Erythroblast (primary cell): ENCODE measurements around the gene OTOS.

Experiments
- DNase-seq, 2 experiments: peaks; one replicate each; lab custom pipeline; 2025; lab: John Stamatoyannopoulos, UW
- GATA1 ChIP-seq: IDR thresholded peaks from 2 replicates; pipeline ENCODE4 v1.6.1; 2011; ENCODE audit warnings: low read depth, mild to moderate bottlenecking, control low read depth, low read length, moderate library complexity
- POLR2A ChIP-seq: IDR thresholded peaks from 2 replicates; pipeline ENCODE4 v1.6.1; 2011; ENCODE audit warnings: mild to moderate bottlenecking, low read length

Gene OTOS

DNA sequence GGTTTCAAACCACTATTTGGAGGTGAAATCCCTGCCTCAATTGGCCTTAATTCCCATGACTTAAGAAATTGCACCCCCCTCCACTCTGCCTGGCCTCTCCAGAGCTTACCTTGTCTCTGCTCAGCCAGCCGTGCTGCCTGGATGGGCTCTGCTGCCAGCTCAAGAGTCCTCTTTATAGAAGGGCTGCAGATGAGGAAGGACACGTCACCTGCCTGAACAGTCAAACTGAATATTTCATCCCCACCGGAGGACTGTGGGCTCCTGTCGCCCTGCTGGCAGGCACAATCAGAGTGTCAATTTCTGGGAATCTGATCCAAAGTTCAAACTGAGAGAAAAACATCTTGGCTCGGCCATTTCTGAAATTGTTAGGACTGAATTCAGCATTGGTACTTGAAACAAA, at the start of gene OTOS:
TSS of gene OTOS (minus strand) at position 148 of the 400 bp plus-strand sequence. CDS start 332 bp downstream, outside the sequence.
- no peak for TF ChIP-seq POLR2A
- no peak for TF ChIP-seq GATA1
- no peak for DNase-seq

DNA sequence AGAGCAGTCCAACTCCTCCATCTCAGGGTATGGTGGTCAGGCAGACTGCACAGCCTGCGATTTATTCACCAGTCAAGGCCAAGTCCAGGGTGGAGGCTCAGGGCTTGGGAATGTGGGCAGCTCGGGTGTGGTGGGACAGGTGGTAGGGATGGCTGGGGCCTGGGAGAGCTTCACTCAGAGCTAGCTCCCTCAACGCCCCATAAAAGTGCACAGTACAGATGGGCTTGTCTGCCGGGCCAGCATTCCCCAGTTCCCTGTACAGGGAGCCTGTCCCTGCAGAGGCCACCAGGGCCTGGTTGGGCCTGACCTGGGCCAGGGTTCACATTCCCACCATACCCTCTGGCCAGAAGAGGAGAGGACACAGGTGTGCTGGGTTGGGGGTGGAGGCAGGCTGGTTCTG, 49.2 kb upstream of the OTOS start:
- TF ChIP-seq GATA1 (no peak), POLR2A (no peak)
- DNase-seq: no peak

DNA sequence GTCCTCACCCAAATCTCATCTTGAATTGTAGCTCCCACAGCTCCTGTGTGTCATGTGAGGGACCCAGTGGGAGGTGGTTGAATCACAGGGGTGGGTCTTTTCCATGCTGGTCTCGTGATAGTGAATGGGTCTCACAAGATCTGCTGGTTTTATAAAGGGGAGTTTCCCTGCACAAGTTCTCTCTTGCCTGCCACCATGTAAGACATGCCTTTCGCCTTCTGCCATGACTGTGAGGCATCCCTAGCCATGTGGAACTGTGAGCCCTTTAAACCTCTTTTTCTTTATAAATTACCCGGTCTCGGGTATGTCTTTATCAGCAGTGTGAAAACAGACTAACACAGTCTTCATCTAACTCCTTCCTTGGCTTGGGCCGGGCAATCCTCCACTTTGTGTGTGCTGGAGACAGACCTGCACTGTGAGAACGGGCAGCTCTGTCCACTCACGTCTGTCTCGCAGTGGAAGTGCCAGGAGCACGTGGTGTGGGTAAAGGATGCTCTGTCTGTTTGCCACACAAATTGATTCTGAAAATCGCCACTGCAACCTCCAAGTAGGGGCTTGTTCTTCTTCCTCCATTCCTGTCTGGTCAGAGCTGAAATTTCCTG, 47.6 kb upstream of the OTOS start:
- TF ChIP-seq POLR2A: no peak
- TF ChIP-seq GATA1: no peak
- DNase-seq: no peak

DNA sequence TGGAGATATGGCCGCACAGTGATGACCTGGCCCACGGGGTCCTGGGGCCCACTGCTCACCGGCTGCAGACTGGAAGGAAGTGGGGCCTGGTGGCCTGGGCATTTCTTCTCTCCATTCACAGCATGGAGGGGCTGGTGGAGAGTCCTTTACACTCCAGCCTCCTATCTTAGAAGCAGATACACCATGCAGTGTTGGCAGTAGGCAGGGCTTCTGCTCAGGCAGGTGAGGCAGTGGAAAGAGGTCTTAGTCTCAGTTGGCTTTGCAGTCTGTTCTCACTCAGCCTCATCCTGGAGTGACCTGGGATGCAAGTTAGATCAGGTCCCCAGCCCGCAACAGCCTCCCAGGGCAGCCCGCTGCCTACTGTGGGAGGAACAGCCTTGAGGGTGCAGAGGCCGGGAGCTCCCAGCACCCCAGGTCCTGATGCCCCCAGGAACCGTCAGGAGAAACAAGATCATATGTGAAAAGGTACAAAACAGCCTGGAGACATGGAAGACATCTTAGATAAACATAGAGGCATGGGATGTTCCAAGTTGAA, 45.8 kb upstream of the OTOS start:
- TF ChIP-seq POLR2A (no peak), GATA1 (no peak)

DNA sequence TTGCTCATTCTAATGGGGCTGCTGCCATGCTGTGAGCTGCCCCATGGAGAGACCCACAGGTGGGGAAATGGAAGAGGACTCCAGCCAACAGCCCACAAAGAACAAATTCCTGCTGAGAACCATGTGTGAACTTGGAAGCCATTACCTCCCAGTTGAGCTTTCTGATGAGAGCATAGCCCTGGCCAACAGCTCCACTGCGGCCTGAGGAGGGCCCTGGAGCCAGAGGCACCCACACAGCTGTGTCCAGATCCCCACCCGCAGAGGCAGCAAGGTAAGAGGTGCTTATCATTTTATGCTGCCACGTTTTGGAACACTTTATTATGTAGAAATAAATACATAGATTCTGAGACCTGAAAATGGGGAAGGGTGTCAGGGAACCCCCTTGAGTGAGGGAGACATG, 44.2 kb upstream of the OTOS start:
- TF ChIP-seq POLR2A: no peak
- no peak for TF ChIP-seq GATA1
- no peak for DNase-seq

More for the DNA sequence above, 45.8 kb upstream of the OTOS start:
- DNase-seq: no peak

DNA sequence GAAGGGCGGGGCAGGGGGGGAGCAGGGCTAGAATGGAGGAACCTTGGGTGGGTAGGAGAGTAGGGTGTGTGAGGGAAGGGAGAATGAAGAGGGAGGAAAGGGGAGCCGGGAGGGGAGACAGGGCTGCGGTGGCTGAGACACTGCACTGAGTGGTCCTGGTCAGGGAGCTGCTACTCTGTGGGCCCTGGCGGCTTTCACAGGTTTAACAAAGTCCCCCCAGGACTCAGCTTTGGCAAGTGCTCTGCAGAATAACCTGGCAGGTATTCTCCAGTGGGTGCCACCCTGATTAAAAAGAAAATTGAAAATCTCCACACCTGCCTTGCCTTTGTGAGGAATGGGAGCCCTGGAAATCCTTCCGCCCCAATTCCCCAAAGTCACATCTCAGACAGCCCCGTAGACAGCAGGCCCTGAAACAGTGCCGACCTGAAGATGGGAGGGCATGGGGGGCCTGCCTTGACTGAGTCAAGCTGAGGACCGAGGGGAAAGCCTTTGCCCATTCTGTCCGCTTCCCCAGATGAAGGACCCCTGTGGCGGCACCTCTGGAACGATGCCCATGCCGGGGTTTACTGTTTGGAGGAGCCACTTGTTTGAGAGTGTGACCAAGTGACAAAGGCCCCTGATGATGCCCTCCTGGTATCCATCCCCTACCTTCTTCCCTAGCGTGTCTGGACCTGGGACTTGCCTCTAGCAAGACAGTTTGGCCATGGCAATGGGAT, 43.6 kb upstream of the OTOS start:
- TF ChIP-seq GATA1 (no peak), POLR2A (no peak)
- no peak for DNase-seq

DNA sequence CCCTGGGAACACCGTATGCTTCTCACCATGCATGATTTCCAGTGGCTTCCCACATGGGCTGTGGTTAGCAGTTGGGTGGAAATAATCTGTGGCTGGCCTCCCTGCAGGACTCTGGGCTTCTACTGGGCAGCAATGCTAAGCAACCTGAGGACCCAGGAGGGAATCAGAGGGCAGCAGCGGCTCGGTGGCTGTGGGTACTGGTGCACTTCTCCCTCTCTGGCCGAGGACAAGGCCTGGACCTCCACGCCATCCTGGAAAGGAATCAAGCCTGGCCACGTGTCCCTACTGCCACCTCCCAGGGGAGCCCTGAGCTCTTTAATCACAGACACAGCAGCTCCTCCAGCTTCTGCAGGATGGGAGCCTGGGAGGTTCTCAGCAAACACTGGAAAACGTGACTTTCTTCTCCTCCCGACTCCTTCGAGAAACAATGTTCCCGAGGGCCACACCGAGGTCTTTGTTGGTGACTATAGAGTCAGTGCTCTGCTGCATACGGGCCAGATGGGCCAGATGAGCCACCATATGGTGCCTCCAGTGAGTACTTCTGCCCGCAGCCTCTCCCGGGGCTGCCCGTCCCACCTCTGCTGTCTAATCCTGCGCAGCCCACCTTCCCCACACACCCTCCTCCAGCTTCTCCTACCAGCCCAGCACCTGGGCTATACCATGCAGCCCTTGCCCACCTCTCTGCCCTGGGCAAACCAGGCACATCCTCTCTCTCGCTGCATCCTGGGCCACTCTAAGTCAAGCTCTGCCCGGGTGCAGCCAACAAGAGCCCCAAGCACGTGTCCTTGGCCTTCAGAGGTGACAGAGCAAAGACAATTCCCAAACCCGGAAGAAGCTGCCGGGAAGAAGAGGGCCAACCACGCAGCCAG, 42.8 kb upstream of the OTOS start:
- no peak for DNase-seq
- no peak for TF ChIP-seq POLR2A

DNA sequence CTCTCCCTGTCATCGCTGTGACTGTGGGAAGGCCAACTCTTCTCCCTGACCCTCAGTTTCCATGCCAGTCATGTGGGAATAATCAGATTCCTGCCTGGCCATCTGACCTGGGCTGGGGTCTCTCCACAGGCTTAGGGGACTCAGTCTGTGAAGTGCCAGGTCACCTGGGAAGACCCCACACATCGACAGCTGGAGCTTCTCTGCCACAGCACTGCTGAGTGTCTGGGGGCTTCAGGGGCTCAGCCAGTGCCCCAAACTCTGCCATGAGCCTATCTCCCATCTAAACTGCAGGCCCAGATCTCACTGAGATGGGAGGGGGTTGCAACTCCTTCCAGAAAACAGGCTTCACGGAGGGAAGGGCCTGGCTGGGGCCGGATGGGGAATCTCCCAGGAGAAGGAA, 42.0 kb upstream of the OTOS start:
- TF ChIP-seq GATA1 (no peak), POLR2A (no peak)
- no peak for DNase-seq

DNA sequence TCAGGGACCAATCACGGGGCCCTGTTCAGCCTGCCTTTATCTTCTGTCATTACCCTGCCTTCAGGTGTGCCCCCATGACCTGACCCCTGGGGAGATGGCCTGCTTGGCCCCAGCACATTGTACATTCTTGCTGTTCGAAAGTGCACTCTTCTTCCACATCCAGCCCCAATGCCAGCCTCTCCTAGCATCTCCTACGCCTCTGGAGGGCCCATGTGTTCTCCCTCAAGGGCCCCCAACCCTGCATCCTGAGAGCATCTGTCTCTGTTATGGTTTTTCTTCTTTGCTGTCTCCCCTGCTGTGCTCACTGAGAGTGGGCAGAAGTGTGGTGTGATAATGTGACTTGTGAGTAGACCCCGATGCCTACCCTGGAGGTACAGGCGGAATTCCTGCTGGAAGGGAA, 41.5 kb upstream of the OTOS start:
- TF ChIP-seq GATA1 (no peak), POLR2A (no peak)
- no peak for DNase-seq

DNA sequence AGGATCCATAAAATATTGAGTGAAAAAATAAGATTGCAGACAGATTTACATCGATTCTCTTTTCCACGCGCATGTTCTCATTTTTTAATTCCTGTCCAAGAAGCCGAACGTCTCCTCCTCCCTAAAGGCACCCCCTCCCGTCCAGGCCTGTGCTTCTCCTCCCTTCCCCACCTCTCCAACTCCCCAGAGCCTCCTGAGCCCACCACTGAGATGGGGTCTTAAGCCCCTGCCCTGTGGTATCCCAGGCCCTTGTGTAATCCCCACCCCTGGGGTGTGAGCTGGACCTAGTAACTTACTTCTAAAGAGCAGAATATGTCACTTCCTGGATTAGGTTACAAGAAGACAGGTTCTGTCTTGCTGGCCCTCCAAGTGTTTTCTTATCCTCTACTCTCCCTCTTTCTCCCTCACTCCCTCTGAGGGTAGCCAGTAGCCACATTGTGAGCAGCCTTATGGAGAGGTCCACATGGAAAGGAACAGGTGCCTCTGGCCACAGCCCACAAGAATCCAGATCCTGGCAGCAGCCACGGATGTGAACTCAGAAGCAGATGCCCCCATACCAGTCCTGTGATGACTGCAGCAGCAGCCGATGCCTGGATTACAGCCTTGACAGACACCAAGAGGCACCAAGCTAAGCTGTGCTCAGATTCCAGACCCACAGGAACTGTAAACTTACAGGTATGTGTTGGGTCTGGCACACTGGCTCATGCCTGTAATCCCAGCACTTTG, 39.6 kb upstream of the OTOS start:
- DNase-seq: no peak
- TF ChIP-seq POLR2A (no peak), GATA1 (no peak)

DNA sequence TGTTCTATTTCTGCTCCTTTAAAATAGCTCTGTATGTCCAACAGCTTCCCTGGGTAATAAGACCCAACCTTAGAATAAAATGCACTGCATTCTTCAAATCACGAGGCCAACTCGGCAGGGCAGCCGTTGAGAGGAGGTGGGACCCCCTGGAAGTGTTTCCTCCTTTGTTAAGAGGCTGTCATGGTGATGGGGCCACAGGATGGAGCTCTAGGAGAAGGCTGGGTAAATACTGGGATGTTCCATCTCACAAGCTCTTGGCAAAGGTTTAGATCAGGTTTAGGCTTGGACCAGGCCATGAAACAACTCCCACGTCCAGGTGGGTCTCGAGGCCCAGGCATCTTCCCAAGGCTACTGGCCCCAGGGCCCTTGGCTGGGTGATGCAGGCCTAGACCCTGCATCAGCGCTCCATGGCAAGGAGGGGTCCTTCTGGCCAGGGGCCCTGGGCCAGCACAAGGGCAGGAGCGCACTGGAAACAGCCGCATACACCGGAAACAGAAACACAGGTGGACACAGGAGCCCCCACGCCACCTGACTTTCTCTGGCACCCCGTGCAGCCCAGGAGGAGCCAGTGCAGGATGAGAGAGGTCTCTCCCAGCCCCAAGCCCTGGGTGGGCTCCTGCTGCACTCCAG, 38.8 kb upstream of the OTOS start:
- no peak for TF ChIP-seq GATA1
- no peak for TF ChIP-seq POLR2A
- DNase-seq: no peak

DNA sequence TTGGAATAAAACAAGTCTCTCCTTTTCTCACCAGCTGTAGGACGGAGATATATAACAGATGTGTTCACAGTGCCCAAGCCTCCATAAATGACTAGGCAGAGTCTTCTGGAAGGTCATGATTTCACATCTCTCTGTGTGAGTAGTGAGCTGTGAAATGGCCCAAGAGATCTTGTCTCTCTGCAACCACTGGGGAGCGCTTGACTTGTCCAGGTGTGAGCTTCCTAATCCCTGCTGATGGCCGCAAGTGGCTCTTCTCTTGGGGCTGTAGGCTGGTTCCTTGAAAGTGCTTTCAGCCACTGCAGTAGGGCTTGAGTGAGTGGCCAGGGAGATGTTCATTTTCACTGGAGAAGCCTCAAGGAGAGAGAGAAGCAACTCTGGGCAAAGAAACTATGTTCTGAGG, 38.1 kb upstream of the OTOS start:
- TF ChIP-seq POLR2A (no peak), GATA1 (no peak)
- DNase-seq: no peak

DNA sequence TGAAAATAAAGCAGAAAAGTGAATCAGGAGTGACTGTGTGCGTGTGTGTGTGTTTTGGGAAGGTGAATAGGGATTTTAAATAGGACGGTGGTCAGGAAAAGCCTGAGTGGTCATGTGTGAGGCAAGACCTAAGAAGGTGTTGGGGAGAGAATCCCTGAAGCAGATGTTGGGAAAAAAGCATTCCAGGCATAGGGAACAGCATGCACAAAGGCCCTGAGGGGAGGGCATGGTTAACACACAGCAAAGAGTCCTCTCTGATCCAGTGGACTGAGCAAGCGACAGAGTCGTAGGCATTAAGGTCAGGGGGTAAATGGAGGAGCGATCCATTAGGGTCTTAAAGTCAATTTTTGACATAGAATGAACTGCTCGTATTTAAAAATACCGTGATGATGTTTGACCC, 34.0 kb upstream of the OTOS start:
- TF ChIP-seq GATA1 (no peak), POLR2A (no peak)
- DNase-seq: no peak
